HepG2 (cell line): ENCODE results near the gene SCAF4. TPM values are rescaled to one million over a fixed set of nuclear protein-coding genes. Genes with fewer than 3 reads are reported as not detected.

Experiments used
- ATF4 ChIP-seq, 2 experiments: fragments of 450-650 bp in 1 of 2; sonication (generic) in 1 of 2; formaldehyde crosslinking; IDR thresholded peaks; 2 replicates each; pipeline versions ENCODE4 v1.5.0 to v1.8.0; 2020 to 2022; ENCODE audit warnings: mild to moderate bottlenecking in 1 of 2, missing genetic modification reagents in 1 of 2
- GABPB1 ChIP-seq: IDR thresholded peaks from 2 replicates; pipeline ENCODE4 v1.6.1; 2016; ENCODE audit warnings: mild to moderate bottlenecking, missing genetic modification reagents, moderate library complexity, missing compliant biosample characterization
- HMGXB4 ChIP-seq, 2 experiments: sonication (generic) in 1 of 2; formaldehyde crosslinking in 1 of 2; IDR thresholded peaks; 2 replicates each; pipeline versions ENCODE4 v1.4.0 to v1.6.1; 2018 to 2020; ENCODE audit warnings: missing genetic modification reagents in 2 of 2, borderline replicate concordance in 1 of 2, low read depth in 1 of 2, mild to moderate bottlenecking in 1 of 2, missing biosample characterization in 1 of 2
- IKZF4 ChIP-seq: sonication (generic); formaldehyde crosslinking; IDR thresholded peaks from 2 replicates; pipeline ENCODE4 v1.5.1; 2020; ENCODE audit warnings: borderline replicate concordance, mild to moderate bottlenecking, low read depth, missing genetic modification reagents; ENCODE audit errors: not compliant biosample characterization
- KMT2A ChIP-seq: sonication (generic); formaldehyde crosslinking; IDR thresholded peaks from 2 replicates; pipeline ENCODE4 v1.4.0; 2020; ENCODE audit warnings: missing genetic modification reagents
- PATZ1 ChIP-seq: sonication (generic); formaldehyde crosslinking; IDR thresholded peaks from 2 replicates; pipeline ENCODE4 v1.4.0; 2020; ENCODE audit warnings: missing genetic modification reagents
- RFX3 ChIP-seq: IDR thresholded peaks from 2 replicates; pipeline ENCODE4 v1.6.1; 2016; ENCODE audit warnings: missing biosample characterization, missing genetic modification reagents
- SMAD9 ChIP-seq: sonication (generic); formaldehyde crosslinking; IDR thresholded peaks from 2 replicates; pipeline ENCODE4 v1.5.1; 2020; ENCODE audit warnings: mild to moderate bottlenecking, missing genetic modification reagents
- STAT5B ChIP-seq: sonication (generic); formaldehyde crosslinking; IDR thresholded peaks from 2 replicates; pipeline ENCODE4 v1.4.0; 2020; ENCODE audit warnings: missing genetic modification reagents
- ZBTB2 ChIP-seq: sonication (generic); formaldehyde crosslinking; IDR thresholded peaks from 2 replicates; pipeline ENCODE4 v1.8.0; 2022; ENCODE audit warnings: low read depth, missing genetic modification reagents
- ZBTB33 ChIP-seq: sonication (generic); formaldehyde crosslinking; IDR thresholded peaks from 2 replicates; pipeline ENCODE4 v1.4.0; 2020; ENCODE audit warnings: missing genetic modification reagents
- ZBTB38 ChIP-seq: sonication (generic); formaldehyde crosslinking; IDR thresholded peaks from 2 replicates; pipeline ENCODE4 v1.5.1; 2020; ENCODE audit warnings: mild to moderate bottlenecking, missing genetic modification reagents
- ZBTB46 ChIP-seq: sonication (generic); formaldehyde crosslinking; IDR thresholded peaks from 2 replicates; pipeline ENCODE4 v1.4.0; 2020; ENCODE audit warnings: mild to moderate bottlenecking, missing genetic modification reagents, borderline replicate concordance
- ZC3H13 ChIP-seq: sonication (generic); formaldehyde crosslinking; IDR thresholded peaks from 2 replicates; pipeline ENCODE4 v1.8.1; 2023; ENCODE audit warnings: mild to moderate bottlenecking, missing genetic modification reagents, moderate library complexity
- ZKSCAN1 ChIP-seq: fragments of 150-350 bp; IDR thresholded peaks from 2 replicates; pipeline ENCODE4 v1.6.1; 2014; ENCODE audit warnings: low read length
- ZNF138 ChIP-seq: sonication (generic); formaldehyde crosslinking; IDR thresholded peaks from 2 replicates; pipeline ENCODE4 v1.5.0; 2020; ENCODE audit warnings: mild to moderate bottlenecking, low read depth, missing genetic modification reagents
- ZNF556 ChIP-seq: sonication (generic); formaldehyde crosslinking; IDR thresholded peaks from 2 replicates; pipeline ENCODE4 v1.4.0; 2020; ENCODE audit warnings: mild to moderate bottlenecking, missing genetic modification reagents, borderline replicate concordance
- ZNF605 ChIP-seq: sonication (generic); formaldehyde crosslinking; IDR thresholded peaks from 2 replicates; pipeline ENCODE4 v1.8.0; 2022; ENCODE audit warnings: mild to moderate bottlenecking, missing genetic modification reagents
- ZNF614 ChIP-seq: IDR thresholded peaks from 2 replicates; pipeline ENCODE4 v1.6.1; 2018; ENCODE audit warnings: missing biosample characterization, missing genetic modification reagents, inconsistent platforms, borderline replicate concordance
- polyA plus RNA-seq, 8 experiments: library from polyadenylated mRNA; depleted of rRNA in 3 of 8; stranded (reverse) in 7 of 8; unstranded in 1 of 8; fragments of >200 nt; fragmentation: Illumina TruSeq in 4 of 8; extraction: Trizol in 4 of 8; gene quantifications; 2 replicates each; pipeline versions ENCODE4 v1.2.1 to v1.2.3, GENCODE V29; 2011 to 2016; ENCODE audit warnings: low read depth in 4 of 8, missing spikeins in 1 of 8, mixed read lengths in 1 of 8; ENCODE audit not compliant: insufficient read depth in 1 of 8
- total RNA-seq, 5 experiments: library from RNA; depleted of rRNA; stranded (reverse); fragments of >200 nt; fragmentation: Illumina TruSeq; extraction: Trizol; gene quantifications; 2 replicates each; pipeline ENCODE4 v1.2.3, GENCODE V29; 2016; ENCODE audit warnings: low read depth in 1 of 5

SCAF4 gene
- total and polyA plus RNA-seq, 2 of the 13 experiments (the other 11 are each of a cell fraction or from before 2014, with no cell fraction given) = 9.1 to 11.5 TPM

GRCh38 chr21:31659286-31659535 lies 72.7 kb downstream of the SCAF4 start (continued):
- TF ChIP-seq ZNF605 = no peak
- no peak for TF ChIP-seq RFX3 (CRISPR knock-in tag)
- no peak for TF ChIP-seq ZKSCAN1
- TF ChIP-seq ZNF556 (CRISPR knock-in tag) = no peak
- no peak; the same call in 1 of the 2 replicates for TF ChIP-seq ZC3H13
- no peak for TF ChIP-seq IKZF4
- no peak for TF ChIP-seq ZNF138
- TF ChIP-seq ZNF614 = no peak
- TF ChIP-seq KMT2A (CRISPR knock-in tag) = peak; percentile 48; the same call in 1 of the 2 replicates
- TF ChIP-seq HMGXB4 (CRISPR knock-in tag; IDR thresholded peaks at IDR 0.05; ENCODE audit: borderline replicate concordance in 1 of 2, low read depth in 1 of 2) = no peak; a peak in 2 of 4 replicates
- TF ChIP-seq GABPB1 (CRISPR knock-in tag) = no peak
- TF ChIP-seq SMAD9 (CRISPR knock-in tag) = 0 out of 2 replicates have a peak, but pooled peaks have one; percentile 53
- no peak for TF ChIP-seq ZBTB38 (CRISPR knock-in tag)
- no peak for TF ChIP-seq STAT5B
- TF ChIP-seq ZBTB46 = no peak
- TF ChIP-seq ATF4 (CRISPR knock-in tag; IDR thresholded peaks at IDR 0.05) = peak in 1 of 2 experiments; percentile 65; a peak in 1 of 4 replicates
- no peak for TF ChIP-seq PATZ1 (CRISPR knock-in tag)
- no peak for TF ChIP-seq ZBTB2 (CRISPR knock-in tag)
- 0 out of 2 replicates have a peak, but pooled peaks have one; percentile 5 for TF ChIP-seq ZBTB33 (CRISPR knock-in tag)
